ENCODE data around the gene COPS2. TPM values are rescaled to one million over a fixed set of nuclear protein-coding genes. Genes with fewer than 3 reads are reported as not detected.

Gene COPS2
- total and polyA plus RNA-seq, 2 of the 13 experiments (the other 11 are each of a cell fraction or from before 2014, with no cell fraction given) = 37.8 to 66.3 TPM

- Histone ChIP-seq H3K4me3 (replicated peaks in 1 of 3; ENCODE audit: insufficient read depth in 1 of 3, low read depth in 2 of 3, low read length in 3 of 3) (no peak overlapping the region), H3K4me1 (ENCODE audit: insufficient read depth, low read length) (peaks cover 18% of the 10 kb centered on the region), H3K4me2 (ENCODE audit: low read depth, low read length) (no peak overlapping the region), H2AFZ (ENCODE audit: low read length) (no peak overlapping the region), H3K27me3 (ENCODE audit: control insufficient read depth in 1 of 2, insufficient read depth in 2 of 2, low read length in 2 of 2) (no peaks in the 10 kb centered on the region), H3K36me3 (replicated peaks in 1 of 2; ENCODE audit: control insufficient read depth in 1 of 2, insufficient read depth in 2 of 2, low read length in 2 of 2) (no peaks in the 10 kb centered on the region), H4K20me1 (ENCODE audit: insufficient read depth, low read length) (no peaks in the 10 kb centered on the region), H3K27ac (ENCODE audit: extremely low read length, insufficient read depth, low read length) (no peak overlapping the region), H3K9ac (ENCODE audit: insufficient read depth, low read depth, low read length) (no peak overlapping the region), H3K9me3 (ENCODE audit: low read length) (no peaks in the 10 kb centered on the region), H3K79me2 (ENCODE audit: insufficient read depth, low read length) (peaks cover 15% of the 10 kb centered on the region)
- CTCF ChIA-PET (ENCODE audit: low intra/inter-chr PET ratio, low total read pairs) = no interaction called here
- POLR2A ChIA-PET = no interaction called here
- FAIRE-seq (no peak), ATAC-seq (no peak), DNase-seq (ENCODE audit: low spot score) (no peak)
- intact Hi-C loops (cut with micrococcal nuclease; ENCODE audit: unreplicated experiment) = no loop called here
- BruUV-seq (replicated peaks) = no TSS peak
- TF ChIP-seq MXD4 (CRISPR knock-in tag; IDR thresholded peaks at IDR 0.05) (no peak), RELA (CRISPR knock-in tag; IDR thresholded peaks at IDR 0.05) (no peak), ZNF746 (CRISPR knock-in tag; IDR thresholded peaks at IDR 0.05) (no peak), FOXC1 (CRISPR knock-in tag; IDR thresholded peaks at IDR 0.05; ENCODE audit: borderline replicate concordance) (no peak), ZNF773 (CRISPR knock-in tag; IDR thresholded peaks at IDR 0.05; ENCODE audit: borderline replicate concordance) (no peak), ZFP82 (CRISPR knock-in tag; IDR thresholded peaks at IDR 0.05; ENCODE audit: borderline replicate concordance) (no peak), ZSCAN22 (CRISPR knock-in tag; IDR thresholded peaks at IDR 0.05) (no peak), ZNF468 (CRISPR knock-in tag; IDR thresholded peaks at IDR 0.05) (no peak), PLSCR1 (CRISPR knock-in tag; IDR thresholded peaks at IDR 0.05; ENCODE audit: borderline replicate concordance) (no peak)
- in situ Hi-C loops (cut with HindIII; ENCODE audit: extremely low pct_ligation_motif_present, low pct_unique_long_range_greater_than_20kb) = no loop called here
- WGBS (ENCODE audit: low lambda C conversion rate) = 92% methylated on average over 3 of the region's 3 CpGs
Measured at GRCh38 chr15:49168016-49168415, 12.6 kb upstream of the COPS2 start.

GRCh38 chr15:49164865-49165264, 9.5 kb upstream of the COPS2 start:
- no peak overlapping the region for H2AFZ ChIP-seq (ENCODE audit: low read length)
- DNase-seq (ENCODE audit: low spot score) (no peak), ATAC-seq (no peak), FAIRE-seq (no peak)
- H3K36me3 ChIP-seq (replicated peaks in 1 of 2; ENCODE audit: control insufficient read depth in 1 of 2, insufficient read depth in 2 of 2, low read length in 2 of 2) = 0 out of 5 replicates have a peak, but pooled peaks cover 0 to 3% of the 10 kb centered on the region in 2 experiments
- in situ Hi-C loops (cut with HindIII; ENCODE audit: extremely low pct_ligation_motif_present, low pct_unique_long_range_greater_than_20kb) = no loop called here
- intact Hi-C loops (cut with micrococcal nuclease; ENCODE audit: unreplicated experiment) = no loop called here
- no peak overlapping the region for H3K4me2 ChIP-seq (ENCODE audit: low read depth, low read length)
- no peaks in the 10 kb centered on the region for H3K27me3 ChIP-seq (ENCODE audit: control insufficient read depth in 1 of 2, insufficient read depth in 2 of 2, low read length in 2 of 2)
- ChIA-PET POLR2A (no interaction called here), CTCF (ENCODE audit: low intra/inter-chr PET ratio, low total read pairs) (no interaction called here)
- no peak overlapping the region for H3K9ac ChIP-seq (ENCODE audit: insufficient read depth, low read depth, low read length)
- peaks cover 6% of the 10 kb centered on the region for H3K4me1 ChIP-seq (ENCODE audit: insufficient read depth, low read length)
- no peak overlapping the region for H3K4me3 ChIP-seq (replicated peaks in 1 of 3; ENCODE audit: insufficient read depth in 1 of 3, low read depth in 2 of 3, low read length in 3 of 3)
- no peaks in the 10 kb centered on the region for H4K20me1 ChIP-seq (ENCODE audit: insufficient read depth, low read length)
- no peak overlapping the region for H3K27ac ChIP-seq (ENCODE audit: extremely low read length, insufficient read depth, low read length)
- H3K9me3 ChIP-seq (ENCODE audit: low read length) = no peaks in the 10 kb centered on the region
- no TSS peak for BruUV-seq (replicated peaks)
- H3K79me2 ChIP-seq (ENCODE audit: insufficient read depth, low read length) = no peaks in the 10 kb centered on the region
- TF ChIP-seq CHCHD3 (CRISPR knock-in tag; IDR thresholded peaks at IDR 0.05) (no peak), ZBTB1 (CRISPR knock-in tag; IDR thresholded peaks at IDR 0.05; ENCODE audit: borderline replicate concordance) (no peak), ZBTB14 (CRISPR knock-in tag; IDR thresholded peaks at IDR 0.05) (no peak), CENPX (CRISPR knock-in tag; IDR thresholded peaks at IDR 0.05) (no peak), ARID2 (CRISPR knock-in tag; IDR thresholded peaks at IDR 0.05; ENCODE audit: borderline replicate concordance) (no peak)

Measured in HepG2 (cell line).